Ecto neural progenitor cell (in vitro differentiated cells): ENCODE results near the gene HMCN2.
A peak's percentile ranks its signal among the peaks of the same experiment; 100 is the strongest.
"Not testable (repeated sequence)": the region's sequence is repeated elsewhere in the genome, so short reads cannot be mapped to it uniquely, and the experiment has no call there.

Source experiments
- DNase-seq: peaks from one replicate; pipeline ENCODE4 v3.0.0-alpha.2; 2018; ENCODE audit warnings: low spot score

Gene HMCN2

DNA sequence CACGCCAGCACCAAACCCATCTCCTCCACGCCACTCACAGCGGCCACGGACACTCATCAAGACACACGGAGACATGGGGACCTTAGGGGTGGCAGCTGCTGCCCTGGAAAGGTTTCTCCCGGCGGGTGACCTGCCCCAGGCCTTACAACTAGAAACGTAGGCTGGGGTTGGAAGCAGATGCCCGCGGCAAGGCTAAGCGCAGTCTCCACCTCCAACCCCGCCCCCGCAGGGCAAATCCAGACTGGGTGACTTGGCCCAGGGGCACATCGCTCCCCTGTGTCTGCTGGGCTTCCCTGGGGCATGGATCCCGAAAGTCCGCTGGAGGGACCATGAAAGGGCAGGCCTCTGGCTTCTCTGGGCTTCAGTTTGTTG, 167.2 kb downstream of the HMCN2 start:
- no peak for DNase-seq

DNA sequence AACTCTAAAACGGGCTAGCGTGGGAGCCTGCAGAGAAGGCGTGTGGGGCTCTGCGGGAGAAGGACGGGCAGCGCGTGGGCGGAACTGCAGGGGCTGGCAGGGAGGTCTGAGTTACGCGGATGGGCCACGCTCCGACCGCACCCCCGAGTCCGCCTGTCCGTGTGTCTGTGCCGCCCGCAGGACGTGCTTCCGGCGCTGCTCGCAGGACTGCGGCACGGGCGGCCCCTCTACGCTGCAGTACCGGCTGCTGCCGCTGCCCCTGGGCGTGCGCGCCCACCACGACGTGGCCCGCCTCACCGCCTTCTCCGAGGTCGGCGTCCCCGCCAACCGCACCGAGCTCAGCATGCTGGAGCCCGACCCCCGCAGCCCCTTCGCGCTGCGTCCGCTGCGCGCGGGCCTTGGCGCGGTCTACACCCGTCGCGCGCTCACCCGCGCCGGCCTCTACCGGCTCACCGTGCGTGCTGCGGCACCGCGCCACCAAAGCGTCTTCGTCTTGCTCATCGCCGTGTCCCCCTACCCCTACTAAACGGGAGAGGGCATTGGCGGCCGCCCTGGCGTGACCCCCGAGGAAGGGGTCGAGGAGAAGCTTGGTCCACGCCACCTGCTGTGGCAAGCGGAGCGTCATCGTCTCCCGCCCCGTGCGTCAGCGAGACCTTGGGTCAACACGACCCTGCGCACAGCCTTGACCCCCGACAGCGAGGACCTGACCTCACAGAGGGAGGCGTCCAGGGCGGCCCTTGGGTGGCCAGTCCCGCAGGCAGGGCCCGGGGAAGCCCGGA, 167.8 kb downstream of the HMCN2 start:
- peak; percentile 86 for DNase-seq

DNA sequence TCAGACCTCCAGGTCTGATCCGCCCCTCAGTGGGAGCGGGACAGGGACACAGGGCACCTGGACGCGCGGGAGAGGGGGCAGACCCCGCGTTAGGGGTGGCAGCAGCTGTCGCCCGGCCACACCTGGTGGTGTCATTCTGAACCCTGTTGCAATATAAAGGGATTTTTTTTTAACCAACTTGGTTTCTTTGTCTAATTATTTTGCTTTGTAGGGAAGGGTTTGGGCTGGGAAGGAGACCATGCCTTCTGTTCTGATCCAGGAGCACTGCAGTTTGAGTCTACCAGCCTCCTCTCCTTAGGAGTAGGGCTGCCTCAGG, 168.3 kb downstream of the HMCN2 start:
- DNase-seq, result no peak

DNA sequence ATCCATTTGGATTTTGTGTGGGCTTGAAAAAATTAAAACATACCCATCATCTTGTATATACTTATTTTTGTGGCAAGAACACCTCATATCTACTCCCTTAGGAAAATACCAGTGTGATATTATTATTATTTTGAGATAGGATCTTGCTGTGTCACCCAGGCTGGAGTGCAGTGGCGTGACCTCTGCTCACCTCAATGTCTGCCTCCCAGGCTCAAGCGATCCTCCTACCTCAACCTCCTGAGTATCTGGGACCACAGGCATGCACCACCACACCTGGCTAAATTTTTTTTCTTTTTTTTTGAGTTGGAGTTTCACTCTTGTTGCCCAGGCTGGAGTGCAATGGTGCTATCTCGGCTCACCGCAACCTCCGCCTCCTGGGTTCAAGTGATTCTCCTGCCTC, 169.1 kb downstream of the HMCN2 start:
- not testable (repeated sequence) for DNase-seq

DNA sequence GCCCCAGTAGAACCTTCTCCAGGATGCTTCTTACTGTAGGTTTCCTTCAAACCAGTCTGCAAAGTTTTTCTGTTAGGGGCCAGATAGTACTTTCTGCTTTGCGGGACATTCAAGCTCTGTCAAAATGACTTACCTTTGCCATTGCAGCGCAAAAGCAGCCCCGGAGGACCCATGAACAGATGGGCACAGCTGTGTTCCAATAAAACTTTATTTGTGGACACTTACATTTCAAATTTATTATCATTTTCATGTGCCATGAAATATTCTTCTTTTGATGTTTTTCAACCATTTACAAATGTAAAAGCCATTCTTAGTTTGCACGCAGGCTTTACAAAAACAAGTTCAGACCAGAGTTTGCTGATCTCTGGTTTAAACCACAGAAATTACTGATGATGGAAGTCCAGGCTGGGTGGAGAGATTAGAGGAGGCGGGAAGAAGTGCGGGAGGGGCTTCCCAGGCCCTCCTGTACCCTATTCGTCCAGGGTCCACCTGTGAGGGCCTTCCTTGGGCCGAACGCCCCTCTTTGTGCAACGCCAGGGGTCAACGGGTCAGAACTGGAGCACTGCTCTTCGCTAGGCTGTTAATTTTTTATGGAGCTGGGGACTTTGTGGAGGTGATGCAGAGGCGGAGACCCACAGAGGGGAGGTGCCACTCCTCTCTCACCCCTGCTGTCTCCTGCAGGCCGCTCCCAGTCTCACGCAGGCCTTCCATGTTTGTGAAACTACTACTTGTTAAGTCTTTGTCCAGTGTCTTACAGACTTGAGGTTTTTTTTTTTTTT, 171.6 kb downstream of the HMCN2 start:
- DNase-seq, result no peak

DNA sequence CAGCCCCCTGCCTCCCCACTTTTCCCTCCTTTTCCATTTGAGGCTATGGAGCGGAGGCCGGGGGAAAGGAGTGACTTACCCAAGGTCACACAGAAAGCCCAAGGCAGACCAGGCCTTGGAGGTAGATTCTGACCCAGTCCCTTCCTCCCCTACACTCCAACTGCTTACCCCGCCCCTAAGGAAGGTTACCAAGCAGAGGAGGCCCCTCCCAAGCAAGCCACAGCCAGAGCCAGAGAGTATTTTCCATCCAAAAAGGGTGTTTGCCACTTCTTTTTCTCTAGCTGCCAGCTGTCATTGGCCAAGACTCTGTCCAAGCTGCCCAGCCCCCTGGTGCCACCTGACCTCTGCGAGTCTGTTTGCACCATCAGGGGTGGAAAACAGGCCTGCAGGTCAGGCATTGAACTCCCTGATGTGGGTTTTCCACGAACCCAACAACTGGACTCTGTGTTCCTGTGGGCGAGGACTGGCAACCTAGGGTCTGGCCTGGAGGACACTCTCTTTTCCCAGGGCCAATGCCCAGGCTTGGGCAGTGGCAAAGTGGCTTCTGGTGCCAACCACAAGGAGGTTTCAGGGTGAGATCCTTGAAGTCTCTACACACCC, 172.9 kb downstream of the HMCN2 start:
- no peak for DNase-seq

DNA sequence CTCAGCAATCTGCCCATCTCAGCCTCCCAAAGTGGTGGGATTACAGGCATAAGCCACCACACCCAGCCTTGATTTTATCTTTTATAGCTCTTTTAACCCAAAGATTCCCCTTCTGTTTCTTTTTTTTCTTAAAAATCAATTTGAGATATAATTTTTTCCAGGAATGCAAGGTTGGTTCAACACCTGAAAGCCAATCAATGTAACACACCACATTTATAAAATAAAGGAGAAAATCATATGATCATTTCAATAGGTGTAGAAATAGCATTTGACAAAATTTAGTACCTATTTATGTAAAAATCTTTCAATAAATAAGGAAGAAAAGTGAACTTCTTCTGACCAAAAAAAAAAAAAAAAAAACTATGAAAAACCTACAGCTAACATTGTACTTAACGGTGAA, 175.5 kb downstream of the HMCN2 start:
- no peak for DNase-seq

DNA sequence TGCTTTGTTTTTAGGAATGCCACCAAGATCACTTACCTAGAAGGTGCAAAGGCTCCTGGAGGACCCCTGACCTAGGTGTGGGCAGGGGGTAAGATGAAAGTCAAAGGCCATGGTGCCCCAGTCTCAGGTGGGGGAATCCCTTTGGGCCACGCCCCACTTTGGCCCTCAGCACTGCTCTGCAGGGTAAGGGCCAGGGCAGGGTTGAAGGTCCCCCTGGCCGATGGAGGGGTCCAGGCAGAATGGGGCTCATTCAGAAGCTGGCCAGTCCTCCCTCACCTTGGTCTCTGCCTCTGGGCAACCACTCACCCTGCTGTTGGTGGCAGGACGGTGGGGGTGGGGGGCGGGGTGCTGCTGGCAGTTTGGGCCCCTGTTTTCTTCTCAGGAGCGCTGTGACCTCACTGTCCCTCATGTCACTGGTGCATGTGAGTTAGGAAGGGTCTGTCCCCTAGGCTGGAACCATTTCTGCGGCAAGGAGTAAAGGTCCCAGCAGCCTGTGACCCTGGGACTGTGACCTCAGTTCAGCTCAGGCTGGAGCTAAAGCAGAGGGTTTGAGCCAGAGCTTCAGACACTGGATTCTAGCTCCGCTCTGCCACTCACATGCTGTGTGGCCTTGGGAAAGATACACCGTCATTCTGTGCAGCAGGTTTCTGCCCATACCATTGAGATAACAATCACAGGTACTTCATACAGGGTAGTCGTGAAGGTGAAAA, 177.3 kb downstream of the HMCN2 start:
- no peak for DNase-seq

DNA sequence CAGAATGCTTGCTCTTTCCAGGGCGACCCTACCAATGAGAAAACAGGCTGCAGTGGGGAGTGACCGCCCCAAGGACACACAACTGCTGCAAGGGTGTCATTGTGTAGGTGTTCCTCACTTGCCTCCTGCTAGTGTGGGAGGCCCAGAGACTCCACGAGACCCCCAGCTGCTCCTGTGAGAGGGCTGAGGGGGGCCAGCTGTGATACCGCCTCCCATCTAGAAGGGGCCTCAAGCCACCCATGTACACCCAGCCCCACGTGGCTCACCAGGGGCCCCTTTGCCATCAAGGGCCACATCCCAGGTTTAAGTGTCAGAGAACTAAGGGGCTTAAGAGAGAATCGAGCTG, 177.9 kb downstream of the HMCN2 start:
- DNase-seq, result no peak

DNA sequence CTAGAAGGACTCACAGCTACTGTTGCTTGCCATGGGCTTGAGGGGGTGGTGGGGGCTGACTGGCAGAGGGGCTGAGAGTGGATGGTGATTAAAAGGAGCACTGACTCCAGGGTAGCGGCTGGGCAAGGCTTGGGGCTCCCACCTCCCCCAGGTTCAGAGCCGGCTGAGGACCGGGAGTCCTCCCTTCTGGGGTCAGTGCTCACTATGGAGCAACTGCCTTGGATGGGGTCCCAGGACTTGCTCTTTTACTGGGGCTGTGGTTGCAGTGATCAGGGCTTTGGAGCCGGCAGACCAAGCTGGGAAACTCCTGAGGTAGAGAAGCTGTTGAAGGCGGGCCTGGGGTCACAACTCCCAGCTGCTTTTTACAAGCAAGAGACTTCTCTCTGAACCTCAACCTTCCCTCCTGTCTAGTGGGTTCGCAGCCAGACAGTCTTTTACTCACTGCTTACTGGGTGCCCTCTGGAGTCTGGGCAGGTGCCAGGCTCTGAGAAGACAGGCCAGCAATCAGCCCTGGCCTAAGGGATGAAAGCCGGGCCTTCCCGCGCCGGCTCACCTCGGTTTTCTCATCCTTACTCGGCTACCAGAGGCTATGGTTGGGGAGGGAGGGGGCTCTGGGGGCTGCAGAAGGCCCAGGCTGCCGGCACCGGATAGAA, 178.4 kb downstream of the HMCN2 start:
- no peak for DNase-seq

DNA sequence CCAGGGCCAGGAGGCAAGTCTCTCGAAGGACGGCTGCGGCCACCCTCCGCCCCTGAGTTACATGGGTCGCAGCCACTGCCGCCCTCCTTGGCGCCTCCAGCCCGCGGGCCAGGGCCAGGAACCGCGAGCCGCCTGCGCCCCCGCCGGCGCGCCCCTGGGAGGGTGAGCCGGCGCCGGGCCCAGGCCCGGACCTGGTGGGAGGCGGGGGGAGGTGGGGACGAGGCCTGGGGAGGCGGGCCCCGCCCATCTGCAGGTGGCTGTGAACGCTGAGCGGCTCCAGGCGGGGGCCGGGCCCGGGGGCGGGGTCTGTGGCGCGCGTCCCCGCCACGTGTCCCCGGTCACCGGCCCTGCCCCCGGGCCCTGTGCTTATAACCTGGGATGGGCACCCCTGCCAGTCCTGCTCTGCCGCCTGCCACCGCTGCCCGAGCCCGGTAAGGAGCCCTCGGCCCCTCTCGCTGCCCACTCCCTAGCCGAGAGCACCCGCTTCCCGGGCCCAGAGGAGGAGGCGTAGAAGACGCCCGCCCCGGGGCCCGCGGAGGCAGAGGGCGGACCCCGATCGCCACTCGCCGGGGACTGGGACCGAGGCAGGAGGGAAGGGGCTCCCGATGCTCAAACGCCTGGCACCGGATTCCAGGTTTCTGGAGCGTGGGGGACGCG, 179.1 kb downstream of the HMCN2 start, which contains the start of gene ASS1:
ASS1 (plus strand) TSS at position 397 of the 657 bp plus-strand sequence. CDS start 7,268 bp downstream, outside the sequence.
- DNase-seq, result peak; percentile 80

DNA sequence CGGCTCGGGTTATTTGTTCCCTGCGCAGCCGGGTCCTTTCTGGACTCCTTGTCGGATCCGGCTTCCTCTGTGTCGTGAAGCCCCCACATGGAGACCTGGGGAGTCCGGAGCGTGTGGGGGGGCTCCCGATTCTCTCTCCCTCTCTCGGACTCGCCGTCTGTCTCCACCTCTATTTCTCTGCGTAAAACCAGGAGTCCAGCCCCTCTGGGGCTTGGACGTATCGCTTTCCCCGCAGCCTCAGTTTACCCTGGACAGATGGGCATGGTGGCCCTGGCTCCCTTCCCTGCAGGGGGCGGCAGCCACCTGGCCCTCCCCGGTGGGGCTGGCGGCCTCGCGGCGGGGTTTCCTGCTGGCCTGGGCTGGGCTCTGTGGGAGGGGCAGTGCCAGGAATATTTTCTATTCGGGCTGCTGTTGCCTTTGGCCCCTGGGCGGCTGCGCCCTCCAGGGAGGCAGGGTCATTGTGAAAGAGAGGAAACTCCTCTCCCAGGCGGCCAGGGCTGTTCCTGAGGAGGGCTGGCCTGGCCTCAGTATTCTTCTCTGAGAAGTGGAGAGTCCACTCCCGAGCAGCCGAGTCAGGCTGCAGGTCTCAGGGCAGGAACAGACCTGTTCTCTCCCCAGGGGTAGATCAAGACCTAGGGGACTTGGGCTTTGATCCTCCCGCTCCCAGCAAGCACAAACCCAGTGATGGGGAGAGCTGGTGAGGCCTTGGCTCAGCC, 179.9 kb downstream of the HMCN2 start:
- no peak for DNase-seq

DNA sequence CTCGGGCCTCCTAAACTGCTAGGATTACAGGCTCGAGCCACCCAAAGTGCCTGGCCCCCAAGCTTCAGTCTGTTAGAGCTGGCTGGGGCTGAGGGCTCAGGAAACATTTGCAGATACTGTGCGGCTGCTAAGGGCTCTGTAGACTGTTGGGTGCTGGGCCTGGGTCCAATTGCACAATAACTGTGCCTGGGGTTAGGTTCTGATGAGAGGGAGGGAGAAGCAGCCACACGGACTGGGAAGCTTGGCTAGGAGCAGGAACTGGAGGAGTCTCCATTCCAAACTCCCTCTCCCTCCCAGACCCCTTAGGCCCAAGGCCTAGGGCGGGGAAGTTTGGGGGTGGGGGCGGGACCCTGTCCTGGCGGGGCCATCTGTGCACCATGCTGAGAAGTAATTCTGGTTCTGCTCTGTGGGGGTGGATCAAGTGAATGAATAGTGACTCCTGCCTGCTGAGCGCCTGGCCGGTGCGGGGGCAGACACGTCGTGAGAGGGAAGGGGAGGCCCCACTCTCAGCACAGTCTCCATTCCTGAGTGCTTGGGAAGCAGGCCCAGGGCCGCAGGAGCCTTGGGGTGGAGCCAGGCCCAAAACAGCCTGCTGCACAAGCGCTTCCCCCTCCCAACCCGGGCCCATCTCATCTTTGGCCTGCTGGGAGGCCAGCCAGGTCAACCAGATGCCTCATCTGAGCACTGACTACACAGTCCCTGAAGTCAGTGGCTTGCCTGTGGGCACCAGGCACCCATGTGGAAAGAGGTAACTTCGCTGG, 180.7 kb downstream of the HMCN2 start:
- DNase-seq, result peak; percentile 74

DNA sequence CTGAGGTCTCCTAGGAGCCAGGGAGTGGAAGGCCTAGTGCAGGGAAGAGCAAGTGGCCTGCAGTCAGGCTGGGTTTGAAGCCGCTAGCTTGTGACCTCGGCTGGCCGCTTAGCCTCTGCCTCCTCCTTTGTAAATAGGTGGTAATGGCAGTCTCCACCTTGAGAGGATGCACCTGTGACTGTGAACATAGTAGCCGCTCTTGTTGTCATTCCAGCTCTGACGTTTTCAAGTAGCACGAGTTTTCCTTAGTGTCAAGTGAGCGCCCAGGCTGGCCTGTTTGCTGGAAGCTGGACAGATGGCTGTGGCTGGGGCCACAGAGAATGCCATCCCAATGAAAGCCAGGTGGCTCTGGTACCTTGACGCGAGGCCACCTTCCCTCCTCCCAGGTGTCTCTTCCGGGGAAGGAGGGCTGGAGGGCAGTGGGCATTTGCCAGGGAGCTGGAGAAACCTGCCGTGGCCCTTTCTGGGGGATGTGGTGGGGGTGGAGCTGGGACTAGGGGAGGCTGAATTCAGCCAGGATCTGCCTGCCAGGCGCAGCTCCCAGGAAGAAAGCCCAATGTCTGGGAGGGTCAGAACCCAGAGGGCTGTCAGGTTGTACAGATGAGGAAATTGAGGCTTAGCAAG, 181.7 kb downstream of the HMCN2 start:
- DNase-seq, result no peak

DNA sequence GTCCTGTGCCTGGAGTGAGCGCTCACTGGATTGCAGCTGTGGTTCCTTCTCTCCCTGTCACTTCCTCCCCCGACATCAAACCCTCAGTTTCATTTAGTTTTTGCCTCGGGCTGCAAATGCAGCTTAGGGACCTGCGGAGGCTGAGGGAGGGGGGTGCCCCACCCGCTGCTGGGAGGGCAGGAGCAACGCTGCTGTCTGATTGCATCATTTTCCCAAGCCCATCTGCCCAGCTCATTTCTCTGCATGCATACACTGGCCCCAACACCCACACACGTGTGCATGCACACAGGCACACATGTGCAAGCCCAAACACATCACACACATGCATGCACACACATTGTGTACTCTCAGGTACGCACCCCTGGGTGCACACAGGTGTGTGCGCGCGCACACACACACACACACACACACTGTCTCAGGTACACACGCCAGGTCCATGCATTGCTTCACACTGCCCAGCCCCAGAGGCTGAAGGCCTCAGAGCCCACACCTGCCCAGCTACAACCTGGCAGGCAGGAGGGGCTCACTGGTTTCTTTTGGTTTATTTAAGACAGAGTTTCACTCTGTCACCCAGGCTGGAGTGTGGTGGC, 182.6 kb downstream of the HMCN2 start:
- no peak for DNase-seq

DNA sequence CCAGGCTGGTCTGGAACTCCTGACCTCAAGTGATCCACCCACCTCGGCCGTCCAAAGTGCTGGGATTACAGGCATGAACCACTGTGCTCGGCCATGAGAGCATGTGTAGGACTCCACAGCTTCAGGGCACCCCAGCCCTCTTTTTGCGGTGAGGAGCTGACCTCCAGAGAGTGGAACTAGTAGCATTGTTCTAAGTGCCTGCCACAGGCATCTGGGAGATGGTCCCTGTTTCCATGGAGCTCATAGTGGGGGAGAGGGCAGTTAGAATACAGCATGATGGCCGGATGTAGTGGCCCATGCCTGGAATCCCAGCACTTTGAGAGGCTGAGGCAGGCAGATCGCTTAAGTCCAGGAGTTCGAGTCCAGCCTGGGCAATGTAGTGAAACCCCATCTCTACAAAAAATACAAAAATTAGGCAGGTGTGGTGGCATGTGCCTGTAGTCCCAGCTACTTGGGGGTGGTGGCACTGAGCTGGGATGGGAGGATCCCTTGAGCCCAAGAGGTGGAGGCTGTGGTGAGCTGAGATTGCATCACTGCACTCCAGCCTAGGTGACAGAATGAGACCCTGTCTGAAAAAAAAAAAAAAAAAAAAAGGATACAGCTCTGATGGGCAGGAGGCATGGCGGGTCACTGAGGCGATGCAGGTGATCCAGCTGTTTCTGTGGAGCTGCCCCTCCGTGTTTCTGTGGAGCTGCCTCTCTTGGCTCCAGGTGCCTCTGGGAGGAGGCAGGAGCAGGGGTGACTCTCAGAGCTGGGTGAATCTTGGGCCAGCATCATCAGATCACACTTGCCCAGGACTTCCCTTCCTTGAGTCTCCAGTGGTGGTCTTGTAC, 183.4 kb downstream of the HMCN2 start:
- no peak for DNase-seq

DNA sequence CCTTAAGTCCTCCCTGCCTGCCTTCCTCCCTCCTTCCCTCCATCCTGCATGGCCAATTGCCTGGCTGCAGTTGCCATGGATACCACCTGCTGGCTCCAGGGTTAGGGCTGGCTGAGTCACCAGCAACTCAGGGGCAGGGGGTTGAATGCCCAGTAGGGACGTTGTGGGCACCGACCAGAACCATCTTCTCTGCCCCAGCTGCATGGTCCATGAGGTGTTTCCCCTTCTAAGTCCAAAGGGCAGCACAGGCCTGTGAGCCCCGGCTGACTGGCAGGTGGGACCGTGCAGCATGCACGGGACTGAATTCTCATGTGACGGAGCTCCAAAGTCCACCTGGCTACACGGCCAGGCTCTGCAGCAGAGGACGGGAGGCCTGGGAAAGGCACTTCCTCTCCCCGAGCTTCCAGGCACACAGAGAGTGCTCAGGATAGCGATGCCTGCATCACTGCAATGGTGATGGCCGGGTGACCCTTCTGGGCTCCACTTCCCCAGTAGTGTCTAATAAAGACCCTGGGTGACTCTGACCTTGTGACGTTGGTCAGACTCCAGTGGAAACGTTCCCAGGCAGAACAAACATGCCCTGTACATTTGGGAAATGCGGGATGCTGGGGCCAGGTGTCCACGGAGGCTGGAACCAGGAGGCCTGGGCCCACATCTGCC, 184.9 kb downstream of the HMCN2 start:
- DNase-seq, result no peak

DNA sequence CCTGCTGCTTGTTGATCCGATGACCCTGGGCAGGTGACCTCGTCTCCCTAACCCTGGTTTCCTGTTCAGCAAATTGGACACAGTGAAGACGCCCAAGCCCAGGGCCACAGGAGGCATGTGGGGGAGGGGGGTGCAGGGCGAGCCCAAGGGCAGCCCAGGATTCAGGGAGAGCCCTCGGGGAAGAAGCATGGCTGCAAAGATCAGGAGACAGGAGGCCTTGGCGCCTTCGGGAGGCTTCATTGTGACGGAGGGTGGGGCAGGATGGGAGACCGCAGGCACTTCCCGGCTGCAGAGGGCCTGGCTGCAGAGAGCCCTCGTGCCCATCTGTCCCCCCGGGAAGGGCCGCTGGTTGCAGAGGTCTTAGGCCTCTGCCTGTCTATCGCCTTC, 185.4 kb downstream of the HMCN2 start:
- no peak for DNase-seq
